HG03139 (cell line): ENCODE results near the gene CD3G.
"Not testable (repeated sequence)": the region's sequence is repeated elsewhere in the genome, so short reads cannot be mapped to it uniquely, and the experiment has no call there.

Experiments used
- ATAC-seq: cut with Tn5 transposase; IDR thresholded peaks from one replicate; pipeline ENCODE4 v1.9.1; 2021; ENCODE audit not compliant: unreplicated experiment

Gene CD3G

GRCh38 chr11:118343981-118344515, at the start of gene CD3G:
Gene CD3G (plus strand): TSS chr11:118344344. CDS start chr11:118344424, 80 bp downstream.
- no peak for ATAC-seq

- no peak for ATAC-seq
Observed at GRCh38 chr11:118295199-118295598, 48.9 kb upstream of the CD3G start.

GRCh38 chr11:118295815-118296454, 48.2 kb upstream of the CD3G start:
- ATAC-seq = no peak

- ATAC-seq = no peak
Observed at GRCh38 chr11:118301600-118302195, 42.4 kb upstream of the CD3G start.

- no peak for ATAC-seq
Observed at GRCh38 chr11:118304227-118304567, 39.9 kb upstream of the CD3G start.

- no peak for ATAC-seq
Observed at GRCh38 chr11:118304568-118305248, 39.4 kb upstream of the CD3G start, which contains the start of gene CD3E. Gene CD3E (plus strand): TSS chr11:118304730. CDS start chr11:118304953, 223 bp downstream.

- ATAC-seq = no peak
Observed at GRCh38 chr11:118305726-118306125, 38.4 kb upstream of the CD3G start.

GRCh38 chr11:118306556-118306955, 37.6 kb upstream of the CD3G start:
- ATAC-seq = no peak

GRCh38 chr11:118308995-118309528, 35.1 kb upstream of the CD3G start:
- ATAC-seq = not testable (repeated sequence)

- no peak for ATAC-seq
Observed at GRCh38 chr11:118310271-118310670, 33.9 kb upstream of the CD3G start.

GRCh38 chr11:118310781-118311485, 33.2 kb upstream of the CD3G start:
- no peak for ATAC-seq

- no peak for ATAC-seq
Observed at GRCh38 chr11:118311518-118311917, 32.6 kb upstream of the CD3G start.

GRCh38 chr11:118312328-118312727, 31.8 kb upstream of the CD3G start:
- no peak for ATAC-seq

GRCh38 chr11:118313242-118313641, 30.9 kb upstream of the CD3G start:
- no peak for ATAC-seq

- ATAC-seq = no peak
Observed at GRCh38 chr11:118314988-118315411, 29.1 kb upstream of the CD3G start.

GRCh38 chr11:118318124-118318523, 26.0 kb upstream of the CD3G start:
- no peak for ATAC-seq

- no peak for ATAC-seq
Observed at GRCh38 chr11:118318581-118319336, 25.4 kb upstream of the CD3G start.

- ATAC-seq = no peak
Observed at GRCh38 chr11:118319337-118319707, 24.8 kb upstream of the CD3G start.

GRCh38 chr11:118320515-118320914, 23.6 kb upstream of the CD3G start:
- ATAC-seq = no peak

- no peak for ATAC-seq
Observed at GRCh38 chr11:118321386-118322082, 22.6 kb upstream of the CD3G start.
